Gastroesophageal sphincter (tissue), 3 donors: Measurements from ENCODE around the gene CNTNAP5.

ENCODE experiments used
- CTCF ChIP-seq, 4 experiments: fragments of 200-600 bp in 2 of 4; fragments of 450-650 bp in 2 of 4; sonication (generic) in 1 of 4; IDR thresholded peaks; one replicate each; pipeline ENCODE4 v1.5.1; 2017 to 2019; ENCODE audit warnings: antibody characterized with exemption in 4 of 4, mild to moderate bottlenecking in 2 of 4, moderate library complexity in 2 of 4
- POLR2A ChIP-seq, 2 donors: fragments of 450-650 bp; IDR thresholded peaks; one replicate each; pipeline ENCODE4 v1.6.1; 2017; ENCODE audit warnings: antibody characterized with exemption in 2 of 2, mild to moderate bottlenecking in 2 of 2, moderate library complexity in 1 of 2
- POLR2AphosphoS5 ChIP-seq: sonication (generic); formaldehyde crosslinking; IDR thresholded peaks from one replicate; pipeline ENCODE4 v1.6.1; 2017; ENCODE audit warnings: antibody characterized with exemption

- no peak for TF ChIP-seq CTCF (IDR thresholded peaks at IDR 0.05)
- no peak for TF ChIP-seq POLR2A (IDR thresholded peaks at IDR 0.05)
- TF ChIP-seq POLR2AphosphoS5 = no peak
Measured at GRCh38 chr2:124165698-124166097, 140.6 kb downstream of the CNTNAP5 start.
